ENCODE data around the gene SH3RF3.

- no peak for TF ChIP-seq ZNF503 (CRISPR knock-in tag; IDR thresholded peaks at IDR 0.05)
- TF ChIP-seq, protein P1, sequence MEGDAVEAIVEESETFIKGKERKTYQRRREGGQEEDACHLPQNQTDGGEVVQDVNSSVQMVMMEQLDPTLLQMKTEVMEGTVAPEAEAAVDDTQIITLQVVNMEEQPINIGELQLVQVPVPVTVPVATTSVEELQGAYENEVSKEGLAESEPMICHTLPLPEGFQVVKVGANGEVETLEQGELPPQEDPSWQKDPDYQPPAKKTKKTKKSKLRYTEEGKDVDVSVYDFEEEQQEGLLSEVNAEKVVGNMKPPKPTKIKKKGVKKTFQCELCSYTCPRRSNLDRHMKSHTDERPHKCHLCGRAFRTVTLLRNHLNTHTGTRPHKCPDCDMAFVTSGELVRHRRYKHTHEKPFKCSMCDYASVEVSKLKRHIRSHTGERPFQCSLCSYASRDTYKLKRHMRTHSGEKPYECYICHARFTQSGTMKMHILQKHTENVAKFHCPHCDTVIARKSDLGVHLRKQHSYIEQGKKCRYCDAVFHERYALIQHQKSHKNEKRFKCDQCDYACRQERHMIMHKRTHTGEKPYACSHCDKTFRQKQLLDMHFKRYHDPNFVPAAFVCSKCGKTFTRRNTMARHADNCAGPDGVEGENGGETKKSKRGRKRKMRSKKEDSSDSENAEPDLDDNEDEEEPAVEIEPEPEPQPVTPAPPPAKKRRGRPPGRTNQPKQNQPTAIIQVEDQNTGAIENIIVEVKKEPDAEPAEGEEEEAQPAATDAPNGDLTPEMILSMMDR (CRISPR knock-in tag; IDR thresholded peaks at IDR 0.05) = no peak
Observed at GRCh38 chr2:109208951-109209335, 79.9 kb downstream of the SH3RF3 start.
